ENCODE results near the gene CUBN.

The CUBN gene

GRCh38 chr10:16948361-16948760, 181.2 kb downstream of the CUBN start:
- TF ChIP-seq SUZ12 (IDR thresholded peaks at IDR 0.05; ENCODE audit: extremely low read depth, insufficient read depth, insufficient read length) (no peak), YY1 (IDR thresholded peaks at IDR 0.05; ENCODE audit: insufficient read depth, insufficient read length) (no peak), ZNF274 (IDR thresholded peaks at IDR 0.05; ENCODE audit: low read depth, low read length) (no peak)
- no peaks in the 10 kb centered on the region for H3K27me3 ChIP-seq (ENCODE audit: insufficient read depth, insufficient read length)
- no peaks in the 10 kb centered on the region for H3K4me1 ChIP-seq (ENCODE audit: insufficient read depth, insufficient read length)
- DNase-seq (ENCODE audit: low read depth, low spot score), result no peak
- H3K4me3 ChIP-seq (ENCODE audit: insufficient read length, low read depth), result no peak overlapping the region
- H3K9me3 ChIP-seq (ENCODE audit: insufficient read depth, low read length), result no peaks in the 10 kb centered on the region
- H3K9ac ChIP-seq (ENCODE audit: insufficient read length, low read depth), result no peak overlapping the region
- no peaks in the 10 kb centered on the region for H3K36me3 ChIP-seq (ENCODE audit: insufficient read depth, insufficient read length, low read length)

GRCh38 chr10:16947069-16947468, 182.5 kb downstream of the CUBN start:
- Histone ChIP-seq H3K36me3 (ENCODE audit: insufficient read depth, insufficient read length, low read length) (no peaks in the 10 kb centered on the region), H3K4me3 (ENCODE audit: insufficient read length, low read depth) (no peak overlapping the region), H3K9me3 (ENCODE audit: insufficient read depth, low read length) (no peaks in the 10 kb centered on the region), H3K27me3 (ENCODE audit: insufficient read depth, insufficient read length) (no peaks in the 10 kb centered on the region), H3K9ac (ENCODE audit: insufficient read length, low read depth) (no peak overlapping the region), H3K4me1 (ENCODE audit: insufficient read depth, insufficient read length) (no peaks in the 10 kb centered on the region)
- TF ChIP-seq ZNF274 (IDR thresholded peaks at IDR 0.05; ENCODE audit: low read depth, low read length) (no peak), SUZ12 (IDR thresholded peaks at IDR 0.05; ENCODE audit: extremely low read depth, insufficient read depth, insufficient read length) (no peak), YY1 (IDR thresholded peaks at IDR 0.05; ENCODE audit: insufficient read depth, insufficient read length) (no peak)
- DNase-seq (ENCODE audit: low read depth, low spot score), result no peak

- TF ChIP-seq ZNF274 (IDR thresholded peaks at IDR 0.05; ENCODE audit: low read depth, low read length) (no peak), YY1 (IDR thresholded peaks at IDR 0.05; ENCODE audit: insufficient read depth, insufficient read length) (no peak), SUZ12 (IDR thresholded peaks at IDR 0.05; ENCODE audit: extremely low read depth, insufficient read depth, insufficient read length) (no peak)
- H3K36me3 ChIP-seq (ENCODE audit: insufficient read depth, insufficient read length, low read length), result no peaks in the 10 kb centered on the region
- H3K9ac ChIP-seq (ENCODE audit: insufficient read length, low read depth), result no peak overlapping the region
- no peaks in the 10 kb centered on the region for H3K9me3 ChIP-seq (ENCODE audit: insufficient read depth, low read length)
- no peak for DNase-seq (ENCODE audit: low read depth, low spot score)
- H3K27me3 ChIP-seq (ENCODE audit: insufficient read depth, insufficient read length), result no peaks in the 10 kb centered on the region
- no peaks in the 10 kb centered on the region for H3K4me1 ChIP-seq (ENCODE audit: insufficient read depth, insufficient read length)
- no peak overlapping the region for H3K4me3 ChIP-seq (ENCODE audit: insufficient read length, low read depth)
These were observed 184.0 kb downstream of the CUBN start for GRCh38 chr10:16945593-16945992.

GRCh38 chr10:16944986-16945385, 184.6 kb downstream of the CUBN start:
- Histone ChIP-seq H3K9ac (ENCODE audit: insufficient read length, low read depth) (no peak overlapping the region), H3K4me3 (ENCODE audit: insufficient read length, low read depth) (no peak overlapping the region), H3K36me3 (ENCODE audit: insufficient read depth, insufficient read length, low read length) (no peaks in the 10 kb centered on the region), H3K9me3 (ENCODE audit: insufficient read depth, low read length) (no peaks in the 10 kb centered on the region), H3K4me1 (ENCODE audit: insufficient read depth, insufficient read length) (no peaks in the 10 kb centered on the region), H3K27me3 (ENCODE audit: insufficient read depth, insufficient read length) (no peaks in the 10 kb centered on the region)
- TF ChIP-seq YY1 (IDR thresholded peaks at IDR 0.05; ENCODE audit: insufficient read depth, insufficient read length) (no peak), SUZ12 (IDR thresholded peaks at IDR 0.05; ENCODE audit: extremely low read depth, insufficient read depth, insufficient read length) (no peak), ZNF274 (IDR thresholded peaks at IDR 0.05; ENCODE audit: low read depth, low read length) (no peak)
- no peak for DNase-seq (ENCODE audit: low read depth, low spot score)

- no peak for DNase-seq (ENCODE audit: low read depth, low spot score)
- H3K4me1 ChIP-seq (ENCODE audit: insufficient read depth, insufficient read length), result no peaks in the 10 kb centered on the region
- no peak overlapping the region for H3K4me3 ChIP-seq (ENCODE audit: insufficient read length, low read depth)
- no peak overlapping the region for H3K9ac ChIP-seq (ENCODE audit: insufficient read length, low read depth)
- no peaks in the 10 kb centered on the region for H3K27me3 ChIP-seq (ENCODE audit: insufficient read depth, insufficient read length)
- TF ChIP-seq YY1 (IDR thresholded peaks at IDR 0.05; ENCODE audit: insufficient read depth, insufficient read length) (no peak), ZNF274 (IDR thresholded peaks at IDR 0.05; ENCODE audit: low read depth, low read length) (no peak), SUZ12 (IDR thresholded peaks at IDR 0.05; ENCODE audit: extremely low read depth, insufficient read depth, insufficient read length) (no peak)
- H3K9me3 ChIP-seq (ENCODE audit: insufficient read depth, low read length), result no peaks in the 10 kb centered on the region
- no peaks in the 10 kb centered on the region for H3K36me3 ChIP-seq (ENCODE audit: insufficient read depth, insufficient read length, low read length)
These were observed 185.2 kb downstream of the CUBN start for GRCh38 chr10:16944402-16944801.

- no peak for TF ChIP-seq YY1 (IDR thresholded peaks at IDR 0.05; ENCODE audit: insufficient read depth, insufficient read length)
- TF ChIP-seq SUZ12 (IDR thresholded peaks at IDR 0.05; ENCODE audit: extremely low read depth, insufficient read depth, insufficient read length), result no peak
- TF ChIP-seq ZNF274 (IDR thresholded peaks at IDR 0.05; ENCODE audit: low read depth, low read length), result no peak
- no peak overlapping the region for H3K9ac ChIP-seq (ENCODE audit: insufficient read length, low read depth)
- no peak for DNase-seq (ENCODE audit: low read depth, low spot score)
- H3K27me3 ChIP-seq (ENCODE audit: insufficient read depth, insufficient read length), result no peaks in the 10 kb centered on the region
- H3K9me3 ChIP-seq (ENCODE audit: insufficient read depth, low read length), result no peaks in the 10 kb centered on the region
- no peak overlapping the region for H3K4me3 ChIP-seq (ENCODE audit: insufficient read length, low read depth)
- H3K36me3 ChIP-seq (ENCODE audit: insufficient read depth, insufficient read length, low read length), result no peaks in the 10 kb centered on the region
- H3K4me1 ChIP-seq (ENCODE audit: insufficient read depth, insufficient read length), result no peaks in the 10 kb centered on the region
These were observed 186.0 kb downstream of the CUBN start for GRCh38 chr10:16943295-16944285.

GRCh38 chr10:16942381-16943078, 187.1 kb downstream of the CUBN start:
- Histone ChIP-seq H3K4me1 (ENCODE audit: insufficient read depth, insufficient read length) (no peaks in the 10 kb centered on the region), H3K4me3 (ENCODE audit: insufficient read length, low read depth) (no peak overlapping the region)

More at GRCh38 chr10:16942381-16943078, 187.1 kb downstream of the CUBN start:
- H3K9me3 ChIP-seq (ENCODE audit: insufficient read depth, low read length), result no peaks in the 10 kb centered on the region
- no peaks in the 10 kb centered on the region for H3K36me3 ChIP-seq (ENCODE audit: insufficient read depth, insufficient read length, low read length)
- no peaks in the 10 kb centered on the region for H3K27me3 ChIP-seq (ENCODE audit: insufficient read depth, insufficient read length)
- H3K9ac ChIP-seq (ENCODE audit: insufficient read length, low read depth), result no peak overlapping the region
- DNase-seq (ENCODE audit: low read depth, low spot score), result no peak
- TF ChIP-seq SUZ12 (IDR thresholded peaks at IDR 0.05; ENCODE audit: extremely low read depth, insufficient read depth, insufficient read length) (no peak), ZNF274 (IDR thresholded peaks at IDR 0.05; ENCODE audit: low read depth, low read length) (no peak), YY1 (IDR thresholded peaks at IDR 0.05; ENCODE audit: insufficient read depth, insufficient read length) (no peak)

All from NT2/D1 (cell line).